ENCODE measurements around the gene APOL5.

Gene APOL5, protein sequence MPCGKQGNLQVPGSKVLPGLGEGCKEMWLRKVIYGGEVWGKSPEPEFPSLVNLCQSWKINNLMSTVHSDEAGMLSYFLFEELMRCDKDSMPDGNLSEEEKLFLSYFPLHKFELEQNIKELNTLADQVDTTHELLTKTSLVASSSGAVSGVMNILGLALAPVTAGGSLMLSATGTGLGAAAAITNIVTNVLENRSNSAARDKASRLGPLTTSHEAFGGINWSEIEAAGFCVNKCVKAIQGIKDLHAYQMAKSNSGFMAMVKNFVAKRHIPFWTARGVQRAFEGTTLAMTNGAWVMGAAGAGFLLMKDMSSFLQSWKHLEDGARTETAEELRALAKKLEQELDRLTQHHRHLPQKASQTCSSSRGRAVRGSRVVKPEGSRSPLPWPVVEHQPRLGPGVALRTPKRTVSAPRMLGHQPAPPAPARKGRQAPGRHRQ

DNA sequence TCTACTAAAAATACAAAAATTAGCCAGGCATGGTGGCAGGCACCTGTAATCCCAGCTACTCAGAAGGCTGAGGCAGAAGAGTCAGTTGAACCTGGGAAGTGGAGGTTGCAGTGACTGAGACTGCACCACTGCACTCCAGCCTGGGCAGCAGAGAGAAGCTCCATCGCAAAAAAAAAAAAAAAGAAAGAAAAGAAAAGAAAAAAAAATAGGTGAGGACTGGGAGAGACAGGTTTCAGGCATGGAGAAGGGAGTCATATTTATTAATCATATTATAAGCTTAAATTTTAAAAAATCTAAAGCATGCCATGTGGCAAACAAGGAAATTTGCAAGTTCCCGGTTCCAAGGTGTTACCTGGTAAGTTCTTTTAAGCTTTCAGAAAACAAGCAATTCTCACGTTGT is at the start of gene APOL5:
Gene APOL5 (plus strand): TSS at position 301 of the 400 bp plus-strand sequence. CDS start 0 bp downstream, at position 301.
- TF ChIP-seq GATA3 (IDR thresholded peaks at IDR 0.05; ENCODE audit: low read depth, low read length) (no peak), GATA2 (IDR thresholded peaks at IDR 0.05; ENCODE audit: low read depth, low read length) (no peak)

DNA sequence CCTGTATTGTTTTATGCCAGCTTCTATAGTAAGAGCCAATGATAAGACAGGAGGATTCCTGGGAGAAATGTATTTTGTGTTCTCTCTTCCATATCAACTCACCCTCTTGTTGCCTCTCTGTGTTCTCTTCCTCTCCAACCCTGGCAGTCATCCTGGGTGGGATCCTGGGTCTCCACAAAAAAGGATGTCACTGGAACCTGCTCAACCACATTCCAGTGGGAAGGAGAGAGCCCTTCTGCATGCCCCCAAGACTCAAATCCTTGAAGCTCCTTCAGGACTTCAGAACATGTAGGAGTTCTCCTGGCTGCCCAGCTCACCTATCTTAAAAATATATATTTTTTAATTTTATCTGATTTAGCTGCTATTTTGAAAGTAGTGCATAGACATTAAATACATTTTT is 43.3 kb upstream of the APOL5 start:
- TF ChIP-seq GATA3 (IDR thresholded peaks at IDR 0.05; ENCODE audit: low read depth, low read length): no peak
- TF ChIP-seq GATA2 (IDR thresholded peaks at IDR 0.05; ENCODE audit: low read depth, low read length): no peak

DNA sequence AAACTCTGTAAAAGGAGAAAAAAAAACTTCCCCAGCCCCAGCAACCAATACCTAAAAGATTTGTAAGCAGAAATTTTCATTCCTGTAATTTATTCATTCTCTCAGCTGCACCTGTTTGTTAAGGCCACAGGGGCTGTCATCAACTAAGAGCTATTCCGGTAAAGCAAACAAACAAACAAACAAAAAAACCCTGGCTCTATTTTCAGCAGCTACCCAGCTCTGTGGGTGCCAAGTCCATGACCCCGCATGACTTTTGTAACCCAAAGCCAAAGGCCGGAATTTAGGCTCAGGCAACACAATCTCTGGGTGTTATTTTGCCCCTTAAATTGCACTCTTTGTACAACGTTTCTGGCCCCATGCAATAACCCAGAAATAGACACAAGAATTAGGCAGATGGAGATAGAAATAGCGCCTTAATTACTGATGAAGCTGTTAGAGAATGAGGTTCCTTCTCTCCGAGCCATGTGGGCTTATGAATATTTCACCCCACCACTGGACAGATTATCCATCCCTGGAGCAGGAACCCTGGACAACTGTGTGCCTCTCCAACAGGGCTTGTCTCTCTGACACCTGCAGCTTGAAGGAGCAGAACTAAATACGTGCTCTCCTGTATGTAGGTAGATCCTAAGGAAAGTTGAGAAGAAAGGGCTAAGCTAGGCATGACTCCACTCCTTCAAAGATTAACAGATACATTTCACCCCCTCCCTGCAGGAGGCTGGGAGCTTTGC is 40.0 kb upstream of the APOL5 start:
- TF ChIP-seq GATA3 (IDR thresholded peaks at IDR 0.05; ENCODE audit: low read depth, low read length) (no peak), GATA2 (IDR thresholded peaks at IDR 0.05; ENCODE audit: low read depth, low read length) (no peak)

DNA sequence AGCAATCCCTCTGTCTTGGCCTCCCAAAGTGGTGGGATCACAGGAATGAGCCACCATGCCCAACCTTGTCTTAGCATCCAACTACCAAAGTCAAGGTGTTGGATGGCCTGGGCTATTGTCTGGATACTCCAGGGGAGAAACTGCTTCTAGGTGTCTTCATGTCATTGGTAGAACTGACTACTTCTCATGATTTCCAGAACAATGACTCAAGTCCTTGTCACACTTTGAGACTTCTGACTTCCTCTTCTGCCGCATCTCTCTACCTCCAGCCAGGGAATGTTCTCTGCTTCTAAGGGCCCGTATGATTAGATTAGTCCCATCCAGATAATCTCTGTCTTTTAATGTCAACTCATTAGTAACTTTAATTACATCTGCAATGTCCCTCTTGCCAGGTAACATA is 38.8 kb upstream of the APOL5 start:
- TF ChIP-seq GATA2 (IDR thresholded peaks at IDR 0.05; ENCODE audit: low read depth, low read length) (no peak), GATA3 (IDR thresholded peaks at IDR 0.05; ENCODE audit: low read depth, low read length) (no peak)

DNA sequence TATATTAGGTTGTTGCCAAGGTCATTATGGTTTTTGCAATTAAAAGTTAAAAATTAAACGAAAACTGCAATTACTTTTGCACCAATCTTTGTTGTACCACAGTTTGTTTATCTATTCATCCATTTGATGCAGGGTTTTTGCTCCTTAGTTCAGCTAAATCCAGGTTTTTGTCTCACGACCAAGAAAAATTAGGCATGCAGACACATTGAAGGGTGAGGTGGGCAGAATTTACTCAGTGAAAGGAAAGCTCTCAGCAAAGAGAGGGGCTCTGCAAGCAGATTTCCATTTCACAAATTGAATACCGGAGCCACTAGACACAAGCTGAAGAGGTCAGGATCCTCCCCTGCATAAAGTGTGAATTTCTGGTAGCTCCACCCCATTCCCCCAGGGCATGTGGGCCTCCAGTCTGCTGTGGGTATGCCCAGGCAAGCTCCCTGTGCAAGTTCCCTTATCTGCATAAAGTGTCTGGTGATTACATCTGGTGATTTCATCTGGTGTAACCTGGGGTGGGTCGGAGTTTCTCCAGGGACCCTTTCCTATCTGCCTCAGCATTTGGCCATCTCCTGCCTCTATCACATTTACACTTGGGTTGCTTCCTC is 36.1 kb upstream of the APOL5 start:
- TF ChIP-seq GATA3 (IDR thresholded peaks at IDR 0.05; ENCODE audit: low read depth, low read length) (no peak), GATA2 (IDR thresholded peaks at IDR 0.05; ENCODE audit: low read depth, low read length) (no peak)

DNA sequence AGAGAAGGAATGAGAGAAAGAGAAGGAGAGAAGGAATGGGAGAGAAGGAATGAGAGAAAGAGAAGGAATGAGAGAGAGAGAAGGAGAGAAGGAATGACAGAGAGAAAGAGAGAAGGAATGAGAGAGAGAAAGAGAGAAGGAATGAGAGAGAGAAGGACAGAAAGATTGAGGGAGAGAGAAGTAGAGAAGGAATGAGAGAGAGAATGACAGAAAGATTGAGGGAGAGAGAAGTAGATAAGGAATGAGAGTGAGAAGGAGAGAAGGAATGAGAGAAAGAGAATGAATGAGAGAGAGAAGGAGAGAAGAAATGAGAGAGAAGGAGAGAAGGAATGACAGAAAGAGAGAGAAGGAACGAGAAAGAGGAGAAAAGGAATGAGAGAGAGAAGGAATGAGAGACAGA is 34.1 kb upstream of the APOL5 start:
- TF ChIP-seq GATA2 (IDR thresholded peaks at IDR 0.05; ENCODE audit: low read depth, low read length): no peak
- no peak for TF ChIP-seq GATA3 (IDR thresholded peaks at IDR 0.05; ENCODE audit: low read depth, low read length)

DNA sequence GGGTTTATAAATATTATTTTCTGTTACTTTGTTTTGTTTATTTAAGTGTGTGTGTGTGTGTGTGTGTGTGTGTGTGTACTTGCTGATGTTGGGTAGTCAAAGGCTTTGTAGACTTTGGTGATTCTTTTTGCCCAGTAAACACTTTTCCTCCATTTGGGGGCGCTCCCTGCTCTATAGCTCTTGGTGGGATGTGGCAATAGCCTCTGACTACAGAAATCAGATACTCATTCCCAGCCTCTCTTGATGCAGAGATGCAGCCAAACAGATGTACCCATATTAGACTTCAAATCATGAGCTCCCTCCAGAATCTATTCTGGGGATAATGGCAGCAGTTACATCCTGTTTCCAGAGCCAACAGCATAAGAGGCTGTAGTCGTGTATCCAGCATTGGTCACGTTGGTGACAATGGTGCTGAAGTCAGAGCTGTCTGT is 33.4 kb upstream of the APOL5 start:
- no peak for TF ChIP-seq GATA2 (IDR thresholded peaks at IDR 0.05; ENCODE audit: low read depth, low read length)
- no peak for TF ChIP-seq GATA3 (IDR thresholded peaks at IDR 0.05; ENCODE audit: low read depth, low read length)

DNA sequence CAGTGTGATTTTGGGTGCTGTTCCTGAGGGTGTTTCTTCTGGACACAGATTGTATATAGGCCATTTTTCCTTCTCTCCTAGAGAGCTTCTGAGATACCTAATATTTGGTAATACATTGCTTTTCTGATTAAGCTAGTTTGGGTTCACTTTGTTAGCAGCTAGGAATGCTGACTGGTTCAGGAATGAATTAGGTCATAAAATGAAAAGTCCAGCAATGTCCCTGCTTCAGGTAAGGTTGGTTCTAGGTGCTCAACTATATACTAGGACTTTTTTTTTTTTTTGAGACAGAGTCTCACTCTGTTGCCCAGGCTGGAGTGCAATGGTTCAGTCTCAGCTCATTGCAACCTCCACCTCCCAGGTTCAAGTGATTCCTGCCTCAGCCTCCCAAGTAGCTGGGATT is 32.9 kb upstream of the APOL5 start:
- TF ChIP-seq GATA2 (IDR thresholded peaks at IDR 0.05; ENCODE audit: low read depth, low read length): no peak
- no peak for TF ChIP-seq GATA3 (IDR thresholded peaks at IDR 0.05; ENCODE audit: low read depth, low read length)

DNA sequence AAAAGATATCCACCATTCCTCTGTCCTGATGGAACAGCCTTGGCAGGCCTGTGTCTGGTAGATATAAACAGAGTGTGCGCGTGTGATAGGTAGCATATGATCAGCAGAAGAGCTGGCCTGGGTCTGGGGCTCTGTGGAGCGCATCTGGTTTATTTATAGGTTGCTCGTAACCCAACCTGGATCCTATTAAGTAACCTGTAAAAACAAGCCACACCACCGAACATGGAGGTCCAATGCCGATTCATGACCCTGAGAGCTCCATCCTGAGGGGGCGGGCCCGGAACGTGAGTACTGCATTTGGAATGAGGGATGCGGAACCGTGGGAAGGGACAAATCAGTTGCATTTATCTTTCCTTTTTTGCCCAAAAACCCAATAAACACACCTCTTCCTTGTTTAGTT is 31.9 kb upstream of the APOL5 start:
- TF ChIP-seq GATA3 (IDR thresholded peaks at IDR 0.05; ENCODE audit: low read depth, low read length) (no peak), GATA2 (IDR thresholded peaks at IDR 0.05; ENCODE audit: low read depth, low read length) (no peak)

DNA sequence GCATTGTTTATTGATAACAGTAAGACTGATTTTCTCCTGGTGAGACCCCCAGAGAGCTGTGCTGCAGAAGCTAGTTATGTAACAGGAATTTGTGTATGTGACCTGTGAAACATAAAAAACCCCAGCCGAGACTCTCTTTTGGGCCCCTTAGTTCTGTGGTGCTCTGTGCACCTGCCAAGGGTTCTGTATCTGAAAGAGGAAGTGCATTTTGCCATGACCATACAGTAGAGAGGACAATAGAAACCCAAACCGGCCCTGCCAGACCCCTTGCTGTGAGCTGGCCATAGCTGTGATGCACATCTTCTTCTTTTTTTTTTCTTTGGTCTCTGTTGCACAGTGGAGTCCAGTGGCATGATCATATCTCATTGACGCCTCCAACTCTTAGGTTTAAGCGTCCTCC is 31.4 kb upstream of the APOL5 start:
- TF ChIP-seq GATA2 (IDR thresholded peaks at IDR 0.05; ENCODE audit: low read depth, low read length) (no peak), GATA3 (IDR thresholded peaks at IDR 0.05; ENCODE audit: low read depth, low read length) (no peak)

DNA sequence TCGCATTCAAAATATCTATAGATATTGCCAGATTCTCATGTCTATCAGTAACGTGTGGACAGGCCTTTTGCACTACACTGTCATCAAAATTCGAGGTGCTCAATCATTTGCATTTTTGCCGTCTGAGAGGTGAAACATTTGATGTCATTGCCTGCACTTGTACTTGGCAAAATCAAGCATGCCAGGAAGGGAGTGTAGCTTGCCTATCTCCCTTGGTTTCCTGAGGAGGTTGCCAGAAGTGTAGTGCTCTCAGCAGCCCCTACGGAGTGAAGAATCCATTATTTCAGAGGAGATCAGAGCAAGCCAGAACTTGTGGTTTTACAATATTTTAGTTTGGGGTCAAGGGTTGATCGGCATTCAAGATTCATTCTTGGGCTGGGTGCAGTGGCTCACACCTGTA is 30.2 kb upstream of the APOL5 start:
- TF ChIP-seq GATA2 (IDR thresholded peaks at IDR 0.05; ENCODE audit: low read depth, low read length): no peak
- no peak for TF ChIP-seq GATA3 (IDR thresholded peaks at IDR 0.05; ENCODE audit: low read depth, low read length)

DNA sequence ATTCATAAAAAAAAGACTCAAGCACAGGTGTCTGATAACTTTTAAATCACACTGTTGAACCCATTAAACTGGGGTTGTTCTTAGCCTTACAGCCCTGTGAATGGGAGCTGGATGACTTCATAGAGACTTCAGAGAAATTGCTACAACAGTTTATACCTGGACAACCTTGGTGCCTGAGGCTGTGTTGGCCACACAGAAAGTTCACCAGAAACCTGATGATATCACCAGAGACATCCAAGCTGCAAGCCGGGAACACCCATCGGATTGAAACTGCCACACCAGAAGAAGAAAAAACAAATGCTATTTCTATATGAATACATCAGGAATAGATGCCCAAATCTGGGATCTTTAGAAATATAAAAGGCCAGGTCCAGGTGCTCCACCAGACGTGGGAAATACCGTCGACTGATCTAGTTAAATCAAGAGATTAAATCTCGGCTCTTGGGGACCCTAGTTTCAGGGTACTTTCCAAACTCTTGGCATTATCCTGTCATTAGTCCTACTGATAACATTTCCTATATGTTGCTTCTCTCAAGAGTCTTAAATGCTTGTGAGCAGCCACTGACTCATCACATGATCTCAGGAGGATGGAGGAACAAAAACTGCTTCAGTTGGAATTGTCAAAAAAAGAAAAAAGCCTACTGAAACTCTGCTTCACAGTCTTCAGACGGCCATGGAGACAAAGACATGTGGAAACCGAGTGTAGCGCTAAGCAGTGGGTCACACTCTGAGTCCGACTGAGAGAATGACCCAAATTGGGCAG is 28.6 kb upstream of the APOL5 start:
- no peak for TF ChIP-seq GATA2 (IDR thresholded peaks at IDR 0.05; ENCODE audit: low read depth, low read length)
- TF ChIP-seq GATA3 (IDR thresholded peaks at IDR 0.05; ENCODE audit: low read depth, low read length): no peak

DNA sequence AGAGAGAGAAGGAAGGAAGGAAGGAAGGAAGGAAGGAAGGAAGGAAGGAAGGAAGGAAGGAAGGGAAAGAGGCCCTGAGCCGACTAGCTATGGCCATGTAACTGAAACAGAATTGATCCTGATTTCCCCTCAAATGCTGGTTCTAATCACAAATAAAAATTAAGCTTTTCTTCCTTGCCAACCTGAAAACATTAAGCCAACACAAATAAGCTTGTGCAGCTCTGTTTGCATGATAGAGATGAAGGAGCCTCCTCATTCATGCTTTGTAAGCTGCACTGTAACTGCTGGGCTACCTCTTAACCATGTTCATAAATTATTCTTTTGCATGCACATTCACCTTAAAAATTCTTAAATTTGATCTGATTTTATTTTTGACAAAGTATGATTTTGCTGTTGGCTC is 27.7 kb upstream of the APOL5 start:
- TF ChIP-seq GATA2 (IDR thresholded peaks at IDR 0.05; ENCODE audit: low read depth, low read length): no peak
- TF ChIP-seq GATA3 (IDR thresholded peaks at IDR 0.05; ENCODE audit: low read depth, low read length): no peak

DNA sequence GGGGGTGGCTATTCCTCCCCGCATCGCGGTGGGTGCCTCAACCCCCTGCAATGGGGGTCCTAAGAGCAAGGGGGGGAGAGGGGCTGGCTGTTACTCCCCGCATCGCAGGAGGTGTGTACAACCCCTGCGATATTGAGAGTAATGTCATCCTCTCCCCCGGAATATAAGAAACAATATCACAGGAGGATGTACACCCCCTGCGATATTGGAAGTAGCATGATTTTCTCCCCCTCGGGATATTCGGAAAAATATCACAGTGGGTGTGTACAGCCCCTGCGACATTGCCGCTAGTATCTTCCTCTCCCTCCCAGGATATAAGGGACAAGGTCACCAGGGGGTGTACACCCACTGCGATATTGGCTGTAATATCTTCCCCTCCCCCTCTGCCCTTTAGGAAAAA is 22.5 kb upstream of the APOL5 start:
- no peak for TF ChIP-seq GATA2 (IDR thresholded peaks at IDR 0.05; ENCODE audit: low read depth, low read length)
- TF ChIP-seq GATA3 (IDR thresholded peaks at IDR 0.05; ENCODE audit: low read depth, low read length): no peak

Measured in SH-SY5Y (cell line).